Activated T-helper 9 cell treated with anti-CD3 and anti-CD28 coated beads, Interleukin-2, amount 50 U/mL, for 16 hours (primary cell): ENCODE data around the gene GCC2.
"Not testable (repeated sequence)": the region's sequence is repeated elsewhere in the genome, so short reads cannot be mapped to it uniquely, and the experiment has no call there.

Experiments
- DNase-seq: peaks from one replicate; pipeline ENCODE4 v3.0.0-alpha.2; 2020; ENCODE audit warnings: low read depth

GCC2 gene

DNA sequence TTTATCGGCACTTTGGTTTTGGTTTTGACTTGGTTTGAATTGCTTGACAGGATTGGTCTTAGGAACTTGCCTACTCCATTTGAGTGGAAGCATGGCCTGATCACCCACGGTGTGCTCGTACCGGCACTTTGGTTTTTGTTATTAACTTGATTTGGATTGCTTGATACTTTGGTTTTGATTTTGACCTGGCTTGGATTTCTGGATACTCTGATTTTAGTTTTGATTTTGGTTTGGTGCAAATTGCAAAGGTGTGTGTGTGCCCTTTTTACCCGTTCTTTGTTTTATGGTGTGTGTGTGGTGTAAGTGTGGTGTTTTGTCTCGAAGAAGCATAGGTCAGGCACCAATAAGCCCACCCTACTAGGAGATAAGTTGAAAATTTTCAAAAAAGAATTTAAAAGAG lies 75.7 kb downstream of the GCC2 start:
- DNase-seq = not testable (repeated sequence)

DNA sequence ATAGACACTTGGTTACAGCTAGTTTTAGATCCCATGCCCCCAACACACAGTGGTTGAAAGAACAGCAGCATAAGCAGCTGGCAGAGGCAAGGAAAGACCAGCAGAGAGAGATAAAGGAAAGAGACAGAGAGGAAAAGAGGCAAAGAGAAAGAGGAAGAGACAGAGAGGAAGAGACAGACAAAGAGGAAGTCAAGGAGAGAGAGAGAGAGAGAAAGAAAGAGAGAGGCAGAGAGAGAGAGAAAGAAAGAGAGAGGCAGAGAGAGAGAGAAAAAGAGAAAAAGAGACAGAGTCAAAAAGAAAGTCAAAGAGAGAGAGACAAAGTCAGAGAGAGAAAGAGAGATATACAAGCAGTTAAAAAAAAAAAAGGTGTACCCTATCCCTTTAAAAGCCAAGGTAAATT lies 76.3 kb downstream of the GCC2 start:
- not testable (repeated sequence) for DNase-seq

DNA sequence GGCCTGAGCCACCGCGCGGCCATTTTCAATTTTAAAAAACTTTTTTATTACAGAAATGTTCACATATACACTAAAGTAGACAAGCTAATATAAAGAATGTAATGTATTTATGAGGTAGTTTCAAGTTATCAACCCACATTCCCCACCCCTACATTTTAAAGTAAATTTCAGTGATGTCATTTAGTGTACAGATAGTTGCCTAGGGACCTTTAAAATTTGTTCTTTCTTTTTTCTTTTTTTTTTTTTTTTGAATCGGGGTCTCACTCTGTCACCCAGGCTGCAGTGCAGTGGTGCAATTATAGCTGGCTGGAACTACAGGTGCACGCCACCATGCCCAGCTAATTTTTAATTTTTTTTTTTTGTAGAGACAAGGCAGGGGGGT lies 82.7 kb downstream of the GCC2 start:
- no peak for DNase-seq

DNA sequence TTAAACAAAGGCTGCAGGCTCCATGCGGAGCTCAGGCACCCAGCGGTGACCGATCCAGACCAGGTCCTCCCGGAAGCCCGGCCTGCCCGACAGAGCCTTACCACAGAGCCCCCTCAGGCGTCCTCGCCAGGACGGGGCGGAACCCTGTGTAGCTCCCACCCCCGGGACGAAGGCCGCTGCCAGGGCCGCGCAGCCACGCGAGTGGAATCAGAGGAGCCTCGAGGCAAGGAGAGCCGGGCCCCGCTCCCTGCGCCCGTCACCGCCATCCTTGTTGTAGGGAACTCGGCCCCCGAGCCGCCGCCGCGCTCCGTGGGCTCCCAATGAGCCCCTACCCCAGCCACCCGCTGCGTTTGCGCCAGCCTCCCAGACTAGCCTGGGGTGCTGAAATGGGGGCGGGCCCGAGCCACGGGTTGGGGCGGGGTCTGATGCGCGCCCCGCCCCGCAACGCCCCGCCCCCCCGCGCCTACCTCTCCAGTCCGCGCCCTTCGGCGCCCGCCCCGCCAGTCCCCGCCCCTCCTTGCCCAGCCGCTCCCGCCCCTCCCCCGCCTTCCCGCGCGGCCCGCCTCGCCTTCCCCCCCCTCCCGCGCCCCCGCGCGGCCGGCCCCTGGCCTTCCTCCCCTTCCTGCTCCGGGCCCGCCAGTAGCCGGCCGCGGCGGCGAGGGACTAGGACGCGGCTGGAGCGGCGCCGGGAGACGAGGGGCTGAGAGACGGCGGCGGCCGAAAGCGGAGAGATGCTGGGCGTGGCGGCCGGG lies 85.0 kb downstream of the GCC2 start, which contains the start of gene LIMS1:
LIMS1 (plus strand) TSS at position 639 of the 752 bp plus-strand sequence; CDS start at position 732, 93 bp downstream.
- DNase-seq = peak; percentile 84

DNA sequence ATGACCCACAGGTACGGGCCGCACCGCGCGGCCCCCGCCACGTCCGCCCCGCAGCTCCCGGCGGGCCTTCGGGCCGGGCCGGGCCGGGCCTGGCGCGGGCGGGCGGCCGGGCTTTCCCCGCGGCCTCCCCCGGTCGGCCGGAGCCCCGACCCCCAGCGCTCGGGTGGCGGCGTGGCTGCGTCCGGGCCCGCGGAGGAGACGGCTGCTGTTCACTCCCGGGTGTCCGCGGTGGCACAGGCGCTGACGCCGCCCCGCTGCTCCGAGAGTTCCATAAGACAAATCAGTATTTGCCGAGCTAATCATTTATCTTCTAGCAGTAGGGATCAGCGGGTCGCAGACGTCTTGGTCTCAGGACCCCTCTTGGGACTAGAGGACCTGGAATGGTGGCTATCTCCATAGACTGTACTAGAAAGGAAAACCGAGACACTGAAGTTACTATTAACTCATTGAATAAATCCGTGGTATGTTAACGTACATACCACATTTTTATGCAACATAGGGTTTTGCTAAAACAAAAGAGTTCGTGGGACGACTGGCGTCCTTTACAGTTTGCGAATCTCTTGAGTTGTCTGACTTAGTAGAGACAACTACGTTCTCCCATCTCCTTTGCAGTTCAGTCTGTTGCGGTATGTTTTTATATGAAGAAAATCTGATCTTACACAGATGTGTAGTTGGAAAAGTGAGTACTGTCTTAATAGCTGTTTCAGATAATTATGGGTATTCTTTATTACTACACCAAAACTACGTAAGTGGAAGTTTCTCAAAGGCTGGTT lies 85.8 kb downstream of the GCC2 start:
- DNase-seq = peak; percentile 30

- DNase-seq = no peak
Measured at GRCh38 chr2:108535357-108535631, 86.3 kb downstream of the GCC2 start.

- DNase-seq = no peak
Measured at GRCh38 chr2:108536133-108536780, 87.3 kb downstream of the GCC2 start.

DNA sequence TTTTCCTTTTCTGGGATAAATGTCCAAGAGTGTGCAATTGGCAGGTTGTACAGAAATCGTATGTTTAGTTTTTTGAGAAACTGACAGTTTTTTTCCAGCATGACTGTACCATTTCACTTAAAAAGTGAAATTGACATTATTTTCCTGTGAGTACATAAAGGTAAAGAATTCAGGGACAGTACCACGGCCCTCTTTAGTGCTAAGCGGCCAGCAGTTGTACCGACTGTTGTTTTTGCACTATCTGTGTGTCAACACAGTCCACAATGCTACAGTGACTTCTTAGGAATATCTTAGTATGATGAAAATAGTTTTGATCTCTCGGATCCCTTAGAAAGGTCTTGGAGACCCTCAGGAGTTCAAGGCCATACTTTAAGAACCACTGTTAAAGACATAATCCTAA lies 87.9 kb downstream of the GCC2 start:
- DNase-seq = no peak

GRCh38 chr2:108538000-108538625 lies 89.1 kb downstream of the GCC2 start:
- no peak for DNase-seq

DNA sequence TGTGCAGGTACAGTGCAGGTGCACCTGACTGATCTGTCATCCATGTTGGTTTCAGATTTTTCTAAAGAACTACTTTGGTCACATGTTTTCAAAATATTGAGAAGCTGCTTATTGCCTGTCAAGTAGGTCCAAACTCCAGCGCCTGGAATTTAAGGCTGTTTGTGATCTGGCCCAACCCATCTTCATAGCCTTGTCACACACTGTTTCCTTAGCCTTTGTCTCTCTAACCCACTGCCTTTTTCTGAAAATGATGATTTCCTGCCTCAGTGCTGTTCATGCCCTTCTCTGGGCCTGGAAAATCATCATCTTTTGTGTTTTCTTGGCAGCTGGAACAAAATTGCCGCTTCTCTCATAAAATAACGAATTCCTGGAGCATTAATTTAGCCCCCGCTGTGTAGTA lies 92.4 kb downstream of the GCC2 start:
- DNase-seq = no peak

GRCh38 chr2:108542071-108542470 lies 93.1 kb downstream of the GCC2 start:
- no peak for DNase-seq

DNA sequence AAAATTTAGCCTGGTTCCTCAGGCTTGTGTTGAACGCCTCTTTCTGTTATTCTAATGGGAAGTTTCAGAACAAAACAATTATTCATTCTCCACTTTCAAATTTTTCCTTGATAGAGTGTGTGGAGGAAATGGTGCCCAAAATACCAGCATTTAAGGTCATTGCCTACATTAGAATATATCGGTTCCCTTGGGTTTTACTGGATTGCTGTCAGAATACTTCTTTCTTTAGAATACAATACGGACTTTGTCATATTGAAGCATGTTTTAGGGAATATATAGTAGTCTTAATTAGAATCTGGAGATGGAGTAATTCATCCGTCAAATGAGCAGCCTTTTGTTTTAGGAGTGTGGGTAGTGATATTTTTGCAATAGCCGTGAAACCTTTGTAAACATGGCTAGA lies 98.6 kb downstream of the GCC2 start:
- no peak for DNase-seq

DNA sequence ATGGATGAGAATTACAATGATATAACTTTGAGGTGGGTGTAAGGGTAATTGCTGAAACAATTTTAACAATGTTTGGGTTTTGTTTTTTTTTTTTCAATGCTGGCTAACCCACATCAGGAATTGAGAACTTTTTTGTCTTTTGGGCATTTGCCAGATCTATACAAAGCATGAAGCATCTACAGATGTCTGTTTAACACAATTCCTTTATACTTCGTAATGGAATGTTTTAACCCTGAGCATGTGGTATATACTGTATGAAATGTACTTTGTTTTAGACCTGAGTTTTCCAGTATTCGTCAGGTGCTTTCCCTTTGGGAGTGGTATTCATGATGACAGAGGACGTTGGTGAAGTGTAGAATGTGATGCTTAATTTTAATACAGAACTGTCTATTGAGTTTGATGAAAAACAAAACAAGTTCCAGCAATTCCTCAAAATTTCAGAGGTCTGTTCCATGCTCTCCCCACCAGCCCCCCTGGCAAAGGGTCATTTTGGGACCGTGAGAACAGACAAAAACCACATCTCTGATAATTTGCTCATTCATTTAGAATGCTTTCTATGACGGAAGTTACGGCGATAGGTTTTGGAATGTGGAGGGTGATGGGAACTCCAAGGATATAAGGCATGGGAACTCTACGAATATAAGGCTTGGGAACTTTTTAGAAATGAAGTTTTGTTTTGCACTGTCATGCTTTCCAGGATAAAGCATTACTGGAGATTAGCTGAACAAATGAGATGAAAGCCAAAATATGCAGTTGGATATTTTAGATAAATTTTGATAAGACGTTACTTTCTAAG lies 99.4 kb downstream of the GCC2 start:
- DNase-seq = no peak

DNA sequence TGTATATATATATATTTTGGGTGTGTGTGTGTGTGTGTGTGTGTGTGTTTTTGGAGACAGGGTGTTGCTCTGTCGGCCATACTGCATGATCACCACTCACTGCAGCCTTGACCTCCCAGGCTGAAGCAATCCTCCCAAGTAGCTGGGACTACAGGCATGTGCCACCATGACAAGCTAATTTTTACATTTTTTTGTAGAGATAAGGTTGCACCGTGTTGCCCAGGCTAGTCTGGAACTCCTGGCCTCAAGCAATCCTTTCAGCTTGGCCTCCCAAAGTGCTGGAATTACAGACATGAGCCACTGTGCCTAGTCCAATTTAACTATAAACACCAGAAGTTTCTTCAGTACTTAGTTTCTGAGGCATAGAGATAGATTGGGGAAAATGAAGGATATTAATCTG lies 103.6 kb downstream of the GCC2 start:
- DNase-seq = no peak

DNA sequence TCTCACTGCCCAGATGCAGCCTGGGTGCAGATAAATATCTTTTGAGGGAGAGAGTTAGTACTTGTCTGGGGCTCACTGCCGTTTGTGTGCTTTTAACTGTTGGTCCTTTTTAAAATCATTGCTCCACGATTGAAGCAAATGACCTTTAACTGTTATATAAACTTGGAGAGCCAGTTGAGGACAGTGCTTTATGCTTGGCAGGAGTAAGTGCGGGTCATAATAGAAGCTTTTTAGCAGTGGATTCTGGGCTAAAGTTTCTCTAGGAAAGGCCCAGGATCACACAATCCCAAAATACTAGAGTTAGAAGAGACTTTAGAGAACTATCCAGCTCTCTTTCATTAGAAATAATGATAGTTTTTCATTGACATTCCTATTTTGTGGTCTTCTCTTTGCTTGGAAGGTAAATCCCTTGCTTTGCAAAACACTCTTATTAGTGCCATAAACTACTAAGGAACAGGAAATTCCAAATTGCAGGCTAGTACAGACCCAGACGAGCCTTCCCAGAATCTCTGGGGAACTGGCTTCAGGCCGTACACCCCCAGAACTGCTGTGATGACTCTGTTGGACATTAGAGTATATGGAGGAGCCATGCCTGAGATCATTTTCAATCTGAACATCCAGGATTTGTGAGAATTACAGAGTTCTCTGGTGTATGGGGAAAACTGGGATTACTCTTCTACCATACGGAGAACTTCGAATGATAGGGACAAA lies 104.4 kb downstream of the GCC2 start:
- DNase-seq = no peak

- DNase-seq = no peak
Measured at GRCh38 chr2:108554528-108554927, 105.5 kb downstream of the GCC2 start.

- DNase-seq = no peak
Measured at GRCh38 chr2:108555572-108555971, 106.6 kb downstream of the GCC2 start.

- DNase-seq = not testable (repeated sequence)
Measured at GRCh38 chr2:108556581-108556980, 107.6 kb downstream of the GCC2 start.
